Femur (tissue), 1 donor: Measurements from ENCODE around the gene AGTPBP1.

Source experiments
- DNase-seq: peaks from one replicate; pipeline ENCODE4 v3.0.0-alpha.2; 2017

AGTPBP1 gene

GRCh38 chr9:85534340-85534739, 207.4 kb downstream of the AGTPBP1 start:
- DNase-seq: no peak

- no peak for DNase-seq
Observed at GRCh38 chr9:85533538-85533937, 208.2 kb downstream of the AGTPBP1 start.

- DNase-seq: no peak
Observed at GRCh38 chr9:85530721-85531120, 211.0 kb downstream of the AGTPBP1 start.

GRCh38 chr9:85528607-85529006, 213.1 kb downstream of the AGTPBP1 start:
- no peak for DNase-seq

- DNase-seq: no peak
Observed at GRCh38 chr9:85528142-85528541, 213.6 kb downstream of the AGTPBP1 start.

GRCh38 chr9:85527331-85528020, 214.3 kb downstream of the AGTPBP1 start:
- DNase-seq: no peak

GRCh38 chr9:85524531-85524930, 217.2 kb downstream of the AGTPBP1 start:
- DNase-seq: no peak

- DNase-seq: no peak
Observed at GRCh38 chr9:85523202-85523601, 218.6 kb downstream of the AGTPBP1 start.

GRCh38 chr9:85522459-85523092, 219.2 kb downstream of the AGTPBP1 start:
- DNase-seq: peak; percentile 75

GRCh38 chr9:85521371-85522197, 220.2 kb downstream of the AGTPBP1 start:
- DNase-seq: peak; percentile 35

- DNase-seq: no peak
Observed at GRCh38 chr9:85516976-85517637, 224.6 kb downstream of the AGTPBP1 start.

GRCh38 chr9:85516455-85516854, 225.3 kb downstream of the AGTPBP1 start:
- DNase-seq: no peak

GRCh38 chr9:85515021-85515420, 226.7 kb downstream of the AGTPBP1 start:
- DNase-seq: no peak

- peak; percentile 29 for DNase-seq
Observed at GRCh38 chr9:85514256-85514655, 227.5 kb downstream of the AGTPBP1 start.

- DNase-seq: no peak
Observed at GRCh38 chr9:85511746-85512145, 230.0 kb downstream of the AGTPBP1 start.

- no peak for DNase-seq
Observed at GRCh38 chr9:85510830-85511504, 230.8 kb downstream of the AGTPBP1 start.

GRCh38 chr9:85508616-85509015, 233.1 kb downstream of the AGTPBP1 start:
- DNase-seq: no peak

- no peak for DNase-seq
Observed at GRCh38 chr9:85505612-85506011, 236.1 kb downstream of the AGTPBP1 start.

- DNase-seq: no peak
Observed at GRCh38 chr9:85502815-85503655, 238.7 kb downstream of the AGTPBP1 start.

- DNase-seq: no peak
Observed at GRCh38 chr9:85501882-85502281, 239.9 kb downstream of the AGTPBP1 start.

- DNase-seq: no peak
Observed at GRCh38 chr9:85501456-85501855, 240.3 kb downstream of the AGTPBP1 start.
